ENCODE results near the gene SP6.
A peak's percentile ranks its signal among the peaks of the same experiment; 100 is the strongest.

The SP6 gene

GRCh38 chr17:47895347-47895855 is 44.4 kb upstream of the SP6 start:
- TF ChIP-seq CTCF (IDR thresholded peaks at IDR 0.05; ENCODE audit: control insufficient read depth, extremely low read depth, insufficient read depth): no peak
- peak overlapping the region; percentile 81 for H3K4me3 ChIP-seq (ENCODE audit: low read depth, low read length)
- no peak for DNase-seq (ENCODE audit: low read depth)

- DNase-seq (ENCODE audit: low read depth): no peak
- TF ChIP-seq CTCF (IDR thresholded peaks at IDR 0.05; ENCODE audit: control insufficient read depth, extremely low read depth, insufficient read depth): no peak
- H3K4me3 ChIP-seq (ENCODE audit: low read depth, low read length): peak overlapping the region; percentile 81
Observed at GRCh38 chr17:47894498-47895346, 43.8 kb upstream of the SP6 start.

- H3K4me3 ChIP-seq (ENCODE audit: low read depth, low read length): no peak overlapping the region
- TF ChIP-seq CTCF (IDR thresholded peaks at IDR 0.05; ENCODE audit: control insufficient read depth, extremely low read depth, insufficient read depth): no peak
- no peak for DNase-seq (ENCODE audit: low read depth)
Observed at GRCh38 chr17:47891545-47892088, 40.7 kb upstream of the SP6 start.

GRCh38 chr17:47889734-47890529 is 39.0 kb upstream of the SP6 start:
- H3K4me3 ChIP-seq (ENCODE audit: low read depth, low read length): no peak overlapping the region
- DNase-seq (ENCODE audit: low read depth): peak; percentile 65
- TF ChIP-seq CTCF (IDR thresholded peaks at IDR 0.05; ENCODE audit: control insufficient read depth, extremely low read depth, insufficient read depth): peak; percentile 89

GRCh38 chr17:47888293-47888692 is 37.3 kb upstream of the SP6 start:
- no peak overlapping the region for H3K4me3 ChIP-seq (ENCODE audit: low read depth, low read length)
- no peak for DNase-seq (ENCODE audit: low read depth)
- TF ChIP-seq CTCF (IDR thresholded peaks at IDR 0.05; ENCODE audit: control insufficient read depth, extremely low read depth, insufficient read depth): no peak

- DNase-seq (ENCODE audit: low read depth): no peak
- TF ChIP-seq CTCF (IDR thresholded peaks at IDR 0.05; ENCODE audit: control insufficient read depth, extremely low read depth, insufficient read depth): no peak
- no peak overlapping the region for H3K4me3 ChIP-seq (ENCODE audit: low read depth, low read length)
Observed at GRCh38 chr17:47884905-47885730, 34.2 kb upstream of the SP6 start.

Measured in LNCaP clone FGC (cell line).